AG20443 (cell line): ENCODE measurements around the gene DCTN1.
"Not testable (repeated sequence)": the region's sequence is repeated elsewhere in the genome, so short reads cannot be mapped to it uniquely, and the experiment has no call there.

Source experiments
- DNase-seq: peaks from one replicate; pipeline ENCODE4 v3.0.0; 2012; ENCODE audit warnings: low spot score, mixed read lengths

The DCTN1 gene

GRCh38 chr2:74379851-74380789 lies at the start of gene DCTN1:
Gene DCTN1 (minus strand): TSS chr2:74380311. CDS start chr2:74380037, 274 bp downstream.
- peak; percentile 89 for DNase-seq

- no peak for DNase-seq
These were observed 48.6 kb upstream of the DCTN1 start for GRCh38 chr2:74428675-74429074.

DNA sequence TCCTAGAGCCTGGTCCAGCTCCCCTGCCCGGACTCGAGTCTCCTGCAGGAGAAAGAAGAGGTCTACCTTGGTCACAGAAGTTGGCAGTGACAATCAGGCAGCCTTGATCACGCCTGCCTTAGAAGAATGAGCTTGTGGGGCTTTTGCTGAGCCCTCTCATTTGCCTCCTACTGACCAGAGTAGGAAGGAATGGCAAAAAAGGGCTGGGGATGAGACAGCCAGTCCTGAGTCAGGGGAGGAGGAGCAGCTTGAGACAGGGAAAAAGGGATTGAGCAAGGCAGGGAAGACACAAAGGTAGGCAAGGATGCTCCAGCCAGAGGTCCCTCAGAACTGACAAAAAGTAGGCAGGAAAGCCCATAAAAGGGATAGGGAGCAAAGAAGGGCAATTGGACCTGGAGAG lies 47.4 kb upstream of the DCTN1 start:
- peak; percentile 49 for DNase-seq

DNA sequence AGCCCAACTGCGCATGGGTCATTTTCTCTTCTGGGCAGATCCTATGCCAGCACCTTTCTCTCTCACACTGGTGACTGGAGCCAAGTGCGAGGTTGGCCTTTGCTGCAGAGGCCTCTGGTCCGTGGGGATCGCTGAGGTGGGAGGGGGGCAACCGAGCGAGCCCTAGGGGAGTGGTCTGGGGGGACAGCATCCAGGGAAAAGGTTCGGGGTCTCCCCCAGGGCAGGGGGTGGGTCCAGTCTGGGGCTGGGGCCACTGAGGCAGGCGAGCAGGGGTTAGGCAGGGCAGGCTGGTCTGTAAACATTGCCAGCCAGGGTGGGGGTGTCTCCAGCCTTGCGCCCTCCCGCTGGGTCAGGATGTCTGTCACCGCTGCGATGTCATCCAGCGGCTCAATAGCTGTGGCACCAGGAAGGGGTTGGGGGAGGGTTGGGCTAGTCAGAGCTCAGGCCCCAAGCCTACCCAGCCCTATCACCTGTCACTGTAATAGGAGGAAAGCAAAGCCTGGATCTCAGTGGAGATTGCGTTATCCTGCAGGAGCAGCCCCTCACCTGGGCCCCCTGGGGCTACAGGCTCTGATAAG lies 46.2 kb upstream of the DCTN1 start:
- DNase-seq, result no peak

GRCh38 chr2:74425523-74425922 lies 45.4 kb upstream of the DCTN1 start:
- peak; percentile 48 for DNase-seq

DNA sequence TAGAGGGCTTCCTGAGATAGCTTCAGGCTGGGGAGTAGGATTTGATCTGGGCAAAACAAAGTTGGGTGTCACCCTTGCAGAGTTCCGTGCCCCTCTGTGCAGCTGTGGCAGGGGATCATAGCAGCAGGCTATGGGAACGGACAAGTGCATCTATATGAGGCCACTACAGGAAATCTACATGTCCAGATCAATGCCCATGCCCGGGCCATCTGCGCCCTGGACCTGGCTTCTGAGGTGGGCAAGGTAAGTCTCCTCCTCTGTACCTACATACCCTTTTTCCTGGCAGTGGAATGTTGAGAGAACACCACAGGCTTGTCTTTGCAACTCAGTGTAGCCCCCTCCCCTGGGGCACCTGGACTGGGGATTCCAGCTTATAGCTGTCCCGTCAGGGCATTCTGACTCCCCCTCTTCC lies 44.9 kb upstream of the DCTN1 start:
- no peak for DNase-seq

- DNase-seq, result peak; percentile 36
These were observed 44.3 kb upstream of the DCTN1 start for GRCh38 chr2:74424139-74424992.

DNA sequence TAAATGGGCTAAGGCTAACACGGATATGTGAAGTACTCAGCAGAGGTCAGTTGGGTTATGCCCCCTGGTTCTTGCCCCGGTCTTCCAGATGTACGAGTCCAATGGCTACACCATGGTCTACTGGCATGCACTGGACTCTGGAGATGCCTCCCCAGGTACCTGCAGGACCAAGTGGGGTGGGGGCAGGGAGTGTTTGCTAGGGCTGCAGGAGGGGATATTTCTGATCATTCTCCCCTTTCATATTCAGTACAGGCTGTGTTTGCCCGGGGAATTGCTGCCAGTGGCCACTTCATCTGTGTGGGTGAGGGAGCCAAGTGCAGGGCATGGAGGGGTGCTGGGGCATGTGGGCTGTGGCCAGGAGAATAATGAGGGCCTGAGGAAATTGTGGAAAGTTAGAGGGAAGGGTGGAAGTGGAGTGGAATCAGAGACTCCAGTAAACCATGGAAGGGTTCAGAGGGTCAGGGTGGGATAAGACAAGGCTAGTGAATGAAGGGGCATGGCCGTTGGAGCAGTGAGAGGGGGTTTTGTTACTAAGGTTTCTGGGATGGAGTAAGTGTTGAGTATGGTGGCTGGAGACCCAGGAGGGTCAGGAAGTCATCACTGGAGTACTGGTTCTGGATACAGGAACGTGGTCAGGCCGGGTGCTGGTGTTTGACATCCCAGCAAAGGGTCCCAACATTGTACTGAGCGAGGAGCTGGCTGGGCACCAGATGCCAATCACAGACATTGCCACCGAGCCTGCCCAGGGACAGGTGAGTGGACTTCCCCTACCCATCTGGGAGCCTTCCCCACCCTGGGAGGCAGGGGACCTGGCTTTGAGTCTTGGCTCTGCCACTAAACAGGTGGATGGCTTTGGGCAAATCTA lies 43.4 kb upstream of the DCTN1 start:
- no peak for DNase-seq

DNA sequence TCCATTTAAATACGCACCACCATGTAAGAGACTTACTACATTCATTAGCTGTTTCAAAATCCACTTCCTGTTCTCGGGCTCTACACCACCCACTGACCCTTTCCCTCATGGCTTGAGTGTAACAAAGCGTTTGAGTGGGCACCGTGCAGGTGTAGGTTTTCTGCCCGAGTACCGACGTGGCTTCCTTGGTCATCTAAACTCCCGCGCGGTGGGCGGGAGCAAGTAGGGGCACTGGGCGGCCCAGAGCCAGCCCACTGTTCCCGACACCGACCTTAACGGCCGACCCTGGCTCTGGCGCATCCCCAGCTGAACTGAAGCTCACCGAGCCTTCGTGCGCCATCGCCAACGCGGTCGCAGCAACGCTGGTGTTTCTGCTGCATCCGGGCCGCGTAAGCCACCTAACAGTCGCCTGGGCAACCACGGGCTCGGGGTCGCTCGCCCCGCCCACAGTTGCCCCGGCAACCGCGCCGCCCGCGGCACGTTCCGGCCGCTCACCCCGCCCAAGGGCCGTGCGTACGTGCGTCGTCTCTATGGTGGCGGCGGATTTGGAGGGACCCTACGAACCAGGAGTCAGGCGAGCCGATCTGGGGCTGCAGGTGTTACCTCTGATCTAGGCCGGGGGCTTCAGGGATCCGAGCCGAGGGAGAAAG lies 41.2 kb upstream of the DCTN1 start, which contains the start of the genes C2orf81 and WDR54:
C2orf81 (minus strand) TSS at position 399 of the 650 bp plus-strand sequence; CDS start at position 340, 59 bp downstream.
WDR54 (plus strand) TSS at position 510 of the 650 bp plus-strand sequence. CDS start 424 bp downstream, outside the sequence.
- DNase-seq, result peak; percentile 98

GRCh38 chr2:74420443-74421103 lies 40.5 kb upstream of the DCTN1 start:
- not testable (repeated sequence) for DNase-seq

- no peak for DNase-seq
These were observed 39.9 kb upstream of the DCTN1 start for GRCh38 chr2:74420006-74420405.

GRCh38 chr2:74419345-74419744 lies 39.2 kb upstream of the DCTN1 start:
- DNase-seq, result no peak

GRCh38 chr2:74418312-74418711 lies 38.2 kb upstream of the DCTN1 start:
- no peak for DNase-seq

DNA sequence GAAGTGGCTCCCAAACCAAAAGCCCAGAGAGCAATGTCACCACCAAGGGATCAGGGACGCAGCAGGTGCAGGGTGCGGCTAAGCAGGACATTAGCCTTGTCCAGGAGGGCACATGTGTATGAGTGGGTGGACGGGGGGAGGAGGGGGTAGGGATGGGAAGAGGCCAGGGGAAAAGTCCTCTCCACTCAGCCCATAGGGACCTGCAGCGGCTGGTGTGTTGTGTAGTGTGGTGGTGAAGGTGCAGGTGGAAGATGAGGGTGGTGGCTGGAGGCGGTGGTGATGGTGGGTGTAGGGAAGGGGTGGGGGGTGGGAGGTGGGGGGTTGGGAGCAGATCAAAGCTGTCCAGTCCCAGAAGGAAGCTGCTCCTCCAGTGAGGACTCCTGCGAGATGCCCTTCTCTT lies 37.7 kb upstream of the DCTN1 start:
- DNase-seq, result no peak

- DNase-seq, result no peak
These were observed 37.1 kb upstream of the DCTN1 start for GRCh38 chr2:74417197-74417596.

DNA sequence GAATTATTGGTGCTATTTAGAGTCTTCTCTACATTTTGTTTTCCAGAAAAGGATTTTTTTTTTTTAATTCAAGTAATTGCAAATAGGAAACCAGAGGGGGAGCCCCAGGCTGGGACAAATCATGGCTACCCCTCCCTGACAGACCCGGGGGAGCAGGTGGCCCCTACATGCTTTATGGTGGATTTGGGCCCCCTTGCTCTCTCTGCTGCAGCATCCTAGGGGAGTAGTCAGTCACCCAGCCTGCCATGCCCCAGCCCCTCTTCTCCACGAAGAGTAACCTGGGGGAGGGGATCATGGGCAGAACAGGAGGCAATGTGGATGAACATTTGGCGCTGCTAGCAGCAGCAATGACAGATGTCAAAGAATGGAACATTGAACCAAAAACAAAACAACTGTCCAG lies 36.7 kb upstream of the DCTN1 start:
- no peak for DNase-seq

DNA sequence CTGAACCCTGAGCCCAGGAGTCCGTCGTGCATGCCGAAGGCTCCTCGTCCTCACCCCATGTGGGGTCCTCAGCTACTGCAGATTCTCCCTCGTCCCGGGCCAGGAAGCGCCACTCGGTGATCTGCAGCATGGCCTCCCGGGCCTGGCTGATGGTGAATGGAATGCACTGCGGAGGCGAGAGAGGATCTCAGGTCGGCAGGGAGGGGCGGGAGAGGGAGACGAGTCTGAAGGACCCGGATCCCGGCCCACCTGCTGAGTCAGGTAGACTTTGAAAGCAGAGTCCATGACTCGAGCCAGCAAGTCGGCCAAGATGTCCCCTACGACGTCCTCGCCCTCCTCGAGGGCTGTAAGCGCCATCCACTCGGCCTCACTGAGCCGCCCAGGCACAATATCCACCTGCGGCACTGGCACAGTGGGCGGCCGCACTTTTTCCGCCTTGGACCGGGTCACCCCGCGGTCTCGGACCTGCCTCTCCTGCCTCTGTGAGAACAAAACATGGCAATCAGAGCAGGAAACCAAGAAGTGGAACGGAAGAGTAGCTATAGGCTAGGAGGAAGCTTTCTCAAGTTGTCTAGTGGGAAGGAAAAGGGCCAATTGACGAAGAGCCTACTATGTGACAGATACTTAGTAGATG lies 35.8 kb upstream of the DCTN1 start:
- DNase-seq, result no peak

- peak; percentile 81 for DNase-seq
These were observed 35.0 kb upstream of the DCTN1 start for GRCh38 chr2:74414881-74415761.

DNA sequence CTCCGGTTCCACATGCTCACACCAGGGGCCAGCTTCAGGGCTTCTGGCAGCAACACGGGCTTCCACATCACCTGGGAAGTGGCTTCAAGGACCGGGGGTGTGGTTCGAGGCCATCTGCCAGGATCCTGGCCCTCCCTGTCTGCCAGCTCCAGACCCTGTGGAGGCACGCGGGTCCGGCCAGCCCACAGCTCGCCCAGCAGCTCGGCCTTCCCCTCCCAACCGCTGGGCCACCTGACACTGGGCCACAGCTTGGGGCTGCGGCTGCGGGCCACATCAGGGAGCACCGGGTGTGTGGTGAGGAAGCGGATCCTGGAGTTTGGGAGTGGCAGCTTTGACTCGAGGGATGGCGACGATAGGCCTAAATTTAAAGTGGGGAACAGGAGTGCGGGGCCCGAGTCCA lies 34.3 kb upstream of the DCTN1 start:
- DNase-seq, result peak; percentile 57
